ENCODE measurements around the gene PCSK6.

DNA sequence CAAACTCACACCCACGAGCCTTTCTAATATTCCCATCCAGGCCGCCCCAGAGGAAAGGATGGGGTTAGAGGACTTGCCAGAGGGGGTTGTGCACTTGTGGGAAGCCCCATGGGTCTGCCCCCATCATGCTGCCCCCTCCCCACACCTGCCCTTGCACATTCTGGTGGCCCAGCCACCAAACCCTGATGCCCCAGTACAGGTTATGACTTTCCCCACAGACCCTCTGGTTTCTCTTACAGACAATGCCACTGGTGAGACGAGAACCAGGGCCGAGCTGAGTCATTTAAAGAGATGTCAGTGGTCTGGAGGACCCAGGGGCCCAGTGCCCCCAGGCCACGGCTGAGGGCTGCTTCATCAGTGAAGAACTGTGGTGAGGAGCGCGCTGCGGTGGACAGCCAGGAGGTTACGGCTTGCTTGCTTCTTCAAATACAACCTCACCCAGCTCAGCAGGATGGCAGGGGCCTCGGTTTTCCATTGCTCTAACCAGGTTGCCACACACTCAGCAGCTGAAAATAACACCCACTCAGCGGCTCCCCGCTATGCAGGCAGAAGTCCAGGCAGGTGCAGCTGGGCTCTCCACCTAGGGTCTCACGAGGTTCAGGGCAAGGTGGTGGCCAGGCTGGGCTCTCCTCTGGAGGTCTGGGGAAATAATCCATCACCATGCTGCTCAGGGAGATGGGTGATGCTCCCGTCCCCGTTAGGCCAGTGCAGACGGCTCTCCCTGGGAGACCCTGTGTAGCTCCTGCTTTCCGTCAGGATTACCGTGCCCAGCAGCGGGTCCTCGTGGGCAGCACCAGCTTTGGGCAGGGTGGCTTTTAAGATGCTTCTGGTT lies 180.7 kb downstream of the PCSK6 start:
- TF ChIP-seq, protein P1, sequence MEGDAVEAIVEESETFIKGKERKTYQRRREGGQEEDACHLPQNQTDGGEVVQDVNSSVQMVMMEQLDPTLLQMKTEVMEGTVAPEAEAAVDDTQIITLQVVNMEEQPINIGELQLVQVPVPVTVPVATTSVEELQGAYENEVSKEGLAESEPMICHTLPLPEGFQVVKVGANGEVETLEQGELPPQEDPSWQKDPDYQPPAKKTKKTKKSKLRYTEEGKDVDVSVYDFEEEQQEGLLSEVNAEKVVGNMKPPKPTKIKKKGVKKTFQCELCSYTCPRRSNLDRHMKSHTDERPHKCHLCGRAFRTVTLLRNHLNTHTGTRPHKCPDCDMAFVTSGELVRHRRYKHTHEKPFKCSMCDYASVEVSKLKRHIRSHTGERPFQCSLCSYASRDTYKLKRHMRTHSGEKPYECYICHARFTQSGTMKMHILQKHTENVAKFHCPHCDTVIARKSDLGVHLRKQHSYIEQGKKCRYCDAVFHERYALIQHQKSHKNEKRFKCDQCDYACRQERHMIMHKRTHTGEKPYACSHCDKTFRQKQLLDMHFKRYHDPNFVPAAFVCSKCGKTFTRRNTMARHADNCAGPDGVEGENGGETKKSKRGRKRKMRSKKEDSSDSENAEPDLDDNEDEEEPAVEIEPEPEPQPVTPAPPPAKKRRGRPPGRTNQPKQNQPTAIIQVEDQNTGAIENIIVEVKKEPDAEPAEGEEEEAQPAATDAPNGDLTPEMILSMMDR (IDR thresholded peaks at IDR 0.05), result no peak
- TF ChIP-seq POLR2AphosphoS5 (IDR thresholded peaks at IDR 0.05) (no peak), EP300 (IDR thresholded peaks at IDR 0.05) (no peak)
